Measurements from ENCODE around the gene NAV2. TPM values are rescaled to one million over a fixed set of nuclear protein-coding genes. Genes with fewer than 3 reads are reported as not detected.

NAV2 gene
- 33.2 TPM for total RNA-seq

- intact Hi-C loops (cut with DNase I) = no loop called here
- ATAC-seq (peak; percentile 97), DNase-seq (ENCODE audit: low spot score) (peak; percentile 93)
These were observed at the start of gene NAV2 for GRCh38 chr11:19712281-19713195. TSS of gene NAV2 (plus strand) at chr11:19712837. CDS start at chr11:19713696, 859 bp downstream.

GRCh38 chr11:19663206-19663605 lies 49.4 kb upstream of the NAV2 start:
- intact Hi-C loops (cut with DNase I) = no loop called here
- DNase-seq (ENCODE audit: low spot score) = no peak
- no peak for ATAC-seq

GRCh38 chr11:19664886-19665548 lies 47.6 kb upstream of the NAV2 start:
- intact Hi-C loops (cut with DNase I) = no loop called here
- DNase-seq (ENCODE audit: low spot score) = no peak
- no peak for ATAC-seq

- intact Hi-C loops (cut with DNase I) = no loop called here
- peak; percentile 51 for ATAC-seq
- no peak for DNase-seq (ENCODE audit: low spot score)
These were observed 45.7 kb upstream of the NAV2 start for GRCh38 chr11:19666951-19667350.

GRCh38 chr11:19669511-19669910 lies 43.1 kb upstream of the NAV2 start:
- intact Hi-C loops (cut with DNase I) = no loop called here

GRCh38 chr11:19670030-19670791 lies 42.4 kb upstream of the NAV2 start:
- ATAC-seq (no peak), DNase-seq (ENCODE audit: low spot score) (no peak)
- intact Hi-C loops (cut with DNase I) = no loop called here

More at GRCh38 chr11:19669511-19669910, 43.1 kb upstream of the NAV2 start:
- DNase-seq (ENCODE audit: low spot score) (no peak), ATAC-seq (no peak)

GRCh38 chr11:19672586-19673206 lies 39.9 kb upstream of the NAV2 start:
- DNase-seq (ENCODE audit: low spot score) = no peak
- ATAC-seq = no peak
- intact Hi-C loops (cut with DNase I) = no loop called here

- peak; percentile 88 for ATAC-seq
- peak; percentile 72 for DNase-seq (ENCODE audit: low spot score)
- intact Hi-C loops (cut with DNase I) = no loop called here
These were observed 38.5 kb upstream of the NAV2 start for GRCh38 chr11:19673924-19674729.

GRCh38 chr11:19674836-19675235 lies 37.8 kb upstream of the NAV2 start:
- intact Hi-C loops (cut with DNase I) = no loop called here
- ATAC-seq = no peak
- no peak for DNase-seq (ENCODE audit: low spot score)

GRCh38 chr11:19675397-19675796 lies 37.2 kb upstream of the NAV2 start:
- intact Hi-C loops (cut with DNase I) = no loop called here
- no peak for DNase-seq (ENCODE audit: low spot score)
- no peak for ATAC-seq

- ATAC-seq (no peak), DNase-seq (ENCODE audit: low spot score) (no peak)
- intact Hi-C loops (cut with DNase I) = no loop called here
These were observed 35.9 kb upstream of the NAV2 start for GRCh38 chr11:19676475-19677380.

- intact Hi-C loops (cut with DNase I) = no loop called here
- ATAC-seq (no peak), DNase-seq (ENCODE audit: low spot score) (no peak)
These were observed 35.1 kb upstream of the NAV2 start for GRCh38 chr11:19677381-19678080.

- peak; percentile 74 for ATAC-seq
- intact Hi-C loops (cut with DNase I) = no loop called here
- DNase-seq (ENCODE audit: low spot score) = peak; percentile 89
These were observed 32.4 kb upstream of the NAV2 start for GRCh38 chr11:19679952-19680828.

- DNase-seq (ENCODE audit: low spot score) = no peak
- ATAC-seq = no peak
- intact Hi-C loops (cut with DNase I) = no loop called here
These were observed 31.7 kb upstream of the NAV2 start for GRCh38 chr11:19680829-19681368.

GRCh38 chr11:19683141-19683805 lies 29.4 kb upstream of the NAV2 start:
- peak; percentile 78 for ATAC-seq
- intact Hi-C loops (cut with DNase I) = no loop called here
- no peak for DNase-seq (ENCODE audit: low spot score)
